ENCODE results near the gene ACACB.

The ACACB gene

GRCh38 chr12:109221277-109221931 is 105.0 kb downstream of the ACACB start:
- DNase-seq, result no peak

- no peak for DNase-seq
These were observed 105.7 kb downstream of the ACACB start for GRCh38 chr12:109222062-109222461.

- DNase-seq, result no peak
These were observed 106.1 kb downstream of the ACACB start for GRCh38 chr12:109222496-109222895.

- no peak for DNase-seq
These were observed 106.8 kb downstream of the ACACB start for GRCh38 chr12:109223211-109223610.

- no peak for DNase-seq
These were observed 107.5 kb downstream of the ACACB start for GRCh38 chr12:109223868-109224267.

GRCh38 chr12:109228664-109229063 is 112.3 kb downstream of the ACACB start:
- no peak for DNase-seq

- DNase-seq, result no peak
These were observed 113.8 kb downstream of the ACACB start for GRCh38 chr12:109230193-109230592.

- no peak for DNase-seq
These were observed 116.3 kb downstream of the ACACB start for GRCh38 chr12:109232731-109233130.

- no peak for DNase-seq
These were observed 117.6 kb downstream of the ACACB start for GRCh38 chr12:109234012-109234411.

GRCh38 chr12:109236257-109236656 is 119.9 kb downstream of the ACACB start:
- DNase-seq, result no peak

- DNase-seq, result no peak
These were observed 122.8 kb downstream of the ACACB start for GRCh38 chr12:109239179-109239578.

- no peak for DNase-seq
These were observed 123.3 kb downstream of the ACACB start for GRCh38 chr12:109239691-109240090.

- DNase-seq, result no peak
These were observed 124.0 kb downstream of the ACACB start for GRCh38 chr12:109240365-109240764.

GRCh38 chr12:109241936-109242335 is 125.5 kb downstream of the ACACB start:
- no peak for DNase-seq

- DNase-seq, result no peak
These were observed 127.7 kb downstream of the ACACB start for GRCh38 chr12:109244073-109244472.

- DNase-seq, result no peak
These were observed 129.8 kb downstream of the ACACB start for GRCh38 chr12:109246221-109246620.

- DNase-seq, result no peak
These were observed 131.7 kb downstream of the ACACB start for GRCh38 chr12:109247831-109248654.

GRCh38 chr12:109250523-109250922 is 134.1 kb downstream of the ACACB start:
- DNase-seq, result no peak

GRCh38 chr12:109252799-109253198 is 136.4 kb downstream of the ACACB start:
- DNase-seq, result no peak

GRCh38 chr12:109253913-109254544 is 137.6 kb downstream of the ACACB start:
- DNase-seq, result no peak

- DNase-seq, result no peak
These were observed 139.0 kb downstream of the ACACB start for GRCh38 chr12:109255377-109255776.

GRCh38 chr12:109256011-109256410 is 139.6 kb downstream of the ACACB start:
- DNase-seq, result no peak

GRCh38 chr12:109258201-109258600 is 141.8 kb downstream of the ACACB start:
- DNase-seq, result no peak
